Fibroblast of lung (primary cell): ENCODE data around the gene RTN4RL1.

Experiments used
- EZH2 ChIP-seq: IDR thresholded peaks from 2 replicates; pipeline ENCODE4 v1.5.1; 2012; ENCODE audit warnings: low read length, control low read depth, mild to moderate bottlenecking; ENCODE audit errors: missing control alignments
- TF ChIP-seq, protein P1 (sequence below), 2 donors: IDR thresholded peaks in 1 of 2; conservative IDR thresholded peaks in 1 of 2; 1 replicate in 1 of 2; 2 replicates in 1 of 2; pipeline ENCODE4 v1.5.1; 2011 to 2012; ENCODE audit warnings: low read length in 2 of 2, control low read depth in 1 of 2, inconsistent platforms in 1 of 2, low read depth in 1 of 2, mild to moderate bottlenecking in 1 of 2

- TF ChIP-seq, protein P1, sequence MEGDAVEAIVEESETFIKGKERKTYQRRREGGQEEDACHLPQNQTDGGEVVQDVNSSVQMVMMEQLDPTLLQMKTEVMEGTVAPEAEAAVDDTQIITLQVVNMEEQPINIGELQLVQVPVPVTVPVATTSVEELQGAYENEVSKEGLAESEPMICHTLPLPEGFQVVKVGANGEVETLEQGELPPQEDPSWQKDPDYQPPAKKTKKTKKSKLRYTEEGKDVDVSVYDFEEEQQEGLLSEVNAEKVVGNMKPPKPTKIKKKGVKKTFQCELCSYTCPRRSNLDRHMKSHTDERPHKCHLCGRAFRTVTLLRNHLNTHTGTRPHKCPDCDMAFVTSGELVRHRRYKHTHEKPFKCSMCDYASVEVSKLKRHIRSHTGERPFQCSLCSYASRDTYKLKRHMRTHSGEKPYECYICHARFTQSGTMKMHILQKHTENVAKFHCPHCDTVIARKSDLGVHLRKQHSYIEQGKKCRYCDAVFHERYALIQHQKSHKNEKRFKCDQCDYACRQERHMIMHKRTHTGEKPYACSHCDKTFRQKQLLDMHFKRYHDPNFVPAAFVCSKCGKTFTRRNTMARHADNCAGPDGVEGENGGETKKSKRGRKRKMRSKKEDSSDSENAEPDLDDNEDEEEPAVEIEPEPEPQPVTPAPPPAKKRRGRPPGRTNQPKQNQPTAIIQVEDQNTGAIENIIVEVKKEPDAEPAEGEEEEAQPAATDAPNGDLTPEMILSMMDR (conservative IDR thresholded peaks at IDR 0.05 in 1 of 2, IDR thresholded peaks at IDR 0.05 in 1 of 2; ENCODE audit: low read depth in 1 of 2, low read length in 2 of 2) = no peak
- TF ChIP-seq EZH2 = no peak
Measured at GRCh38 chr17:1966274-1967086, 58.7 kb downstream of the RTN4RL1 start.
